Erythroblast (primary cell): Measurements from ENCODE around the gene SCN2A.

Experiments used
- GATA1 ChIP-seq: IDR thresholded peaks from 2 replicates; pipeline ENCODE4 v1.6.1; 2011; ENCODE audit warnings: low read depth, mild to moderate bottlenecking, control low read depth, low read length, moderate library complexity
- POLR2A ChIP-seq: IDR thresholded peaks from 2 replicates; pipeline ENCODE4 v1.6.1; 2011; ENCODE audit warnings: mild to moderate bottlenecking, low read length

DNA sequence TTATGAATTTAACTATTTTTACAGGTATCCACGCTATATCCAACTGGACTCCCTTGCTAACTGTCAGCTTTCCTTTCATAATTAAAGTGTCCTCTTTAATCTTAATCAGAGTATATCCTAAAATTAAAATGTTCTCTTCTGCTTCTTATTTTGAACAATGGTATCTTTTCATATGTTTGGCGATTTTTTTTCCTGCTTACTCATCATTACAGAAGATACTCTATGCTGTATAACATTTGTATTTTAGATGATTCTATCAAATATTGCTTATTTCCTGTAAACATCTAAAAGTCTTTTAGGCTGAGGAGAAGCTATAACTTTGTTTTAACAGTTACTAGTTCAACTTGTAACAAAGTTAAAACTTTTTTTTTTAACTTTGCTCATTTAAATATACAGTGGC lies 17.4 kb downstream of the SCN2A start:
- no peak for TF ChIP-seq POLR2A
- TF ChIP-seq GATA1, result no peak
